ENCODE data around the gene TMEFF2. TPM values are rescaled to one million over a fixed set of nuclear protein-coding genes. Genes with fewer than 3 reads are reported as not detected.

TMEFF2 gene
- total and polyA plus RNA-seq, 2 of the 8 experiments (the other 6 are each of a cell fraction or from before 2014, with no cell fraction given), result 0.91 to 3.7 TPM

DNA sequence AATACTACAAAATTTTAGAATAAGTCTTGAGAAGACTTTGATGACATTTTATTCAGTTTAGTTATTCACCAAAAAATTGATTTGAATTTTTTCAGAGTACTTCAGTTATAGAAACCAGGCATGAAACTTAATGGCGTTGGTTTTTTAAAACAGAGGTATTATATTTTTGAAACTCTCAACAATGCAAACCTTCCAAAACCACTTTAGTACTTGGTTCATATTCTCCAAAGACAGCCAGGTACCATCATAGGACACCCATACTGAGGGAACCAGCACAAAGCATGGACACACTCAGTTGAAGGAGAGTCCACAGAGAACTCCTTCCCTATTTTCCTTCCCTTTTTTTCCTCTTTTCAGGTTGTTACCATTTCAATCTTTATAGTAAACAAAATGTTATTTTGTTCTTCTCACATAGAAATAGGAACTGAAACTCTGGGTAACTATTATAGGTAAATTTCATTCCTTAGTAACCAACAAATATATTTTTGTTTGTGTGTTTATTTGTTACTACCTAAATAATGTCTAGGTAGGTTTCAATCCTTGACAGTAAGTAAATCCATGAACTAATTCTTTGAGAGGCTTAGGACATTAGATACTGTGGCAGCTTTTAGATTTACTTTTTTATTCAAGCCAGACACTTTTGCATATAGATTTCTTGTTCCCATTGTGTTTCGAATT lies 95.8 kb downstream of the TMEFF2 start:
- CTCF ChIA-PET (ENCODE audit: partially characterized antibody), result interaction anchor here (1.1 to 1.9 kb wide), 2 partner anchors 229 to 231 kb away, joined by 3 to 6 read pairs; no protein-coding TSS in a partner anchor
- WGBS, 2 experiments (ENCODE audit: extremely low coverage in 1 of 2, insufficient coverage in 1 of 2, insufficient read length in 1 of 2, insufficient replicate concordance in 2 of 2, low coverage in 1 of 2, low lambda C conversion rate in 2 of 2, missing lambda C conversion rate in 1 of 2), result 90% methylated on average over 2 of the region's 2 CpGs; no CpG with 5 or more reads in 1 of the 2 experiments
- no peak for TF ChIP-seq SP1 (IDR thresholded peaks at IDR 0.05; ENCODE audit: low read depth, low read length)
- no peak for TF ChIP-seq GABPA (IDR thresholded peaks at IDR 0.05; ENCODE audit: borderline replicate concordance, insufficient read depth, low read length)
- TF ChIP-seq CEBPB (IDR thresholded peaks at IDR 0.05; ENCODE audit: low read depth, low read length), result no peak
- no peak for TF ChIP-seq SIRT6 (IDR thresholded peaks at IDR 0.05; ENCODE audit: low read length)
- no peak for TF ChIP-seq PHF8 (conservative IDR thresholded peaks at IDR 0.05; ENCODE audit: low read depth, low read length)
- no peak for TF ChIP-seq ATF2 (IDR thresholded peaks at IDR 0.05; ENCODE audit: low read length)
- TF ChIP-seq KDM5A (IDR thresholded peaks at IDR 0.05; ENCODE audit: low read length), result no peak
- TF ChIP-seq CTBP2 (IDR thresholded peaks at IDR 0.05; ENCODE audit: borderline replicate concordance, insufficient read depth, insufficient read length, low read length), result no peak
- TF ChIP-seq RFX5 (IDR thresholded peaks at IDR 0.05; ENCODE audit: borderline replicate concordance, low read depth, low read length), result no peak
- no peak for TF ChIP-seq NANOG (IDR thresholded peaks at IDR 0.05; ENCODE audit: insufficient read depth, low read depth, low read length, poor library complexity, severe bottlenecking)
- TF ChIP-seq BRCA1 (IDR thresholded peaks at IDR 0.05; ENCODE audit: low read depth, low read length), result no peak
- TF ChIP-seq NRF1 (IDR thresholded peaks at IDR 0.05; ENCODE audit: low read depth, low read length), result no peak

More for the DNA sequence above, 95.8 kb downstream of the TMEFF2 start:
- Histone ChIP-seq H3K79me1 (ENCODE audit: low read depth, low read length) (no peaks in the 10 kb centered on the region), H4K20me1 (replicated peaks in 1 of 2; ENCODE audit: control insufficient read depth in 1 of 2, insufficient read depth in 2 of 2, low read length in 2 of 2) (no peaks in the 10 kb centered on the region), H3K9me3 (ENCODE audit: insufficient read depth in 2 of 2, low read depth in 1 of 2, low read length in 1 of 2) (no peaks in the 10 kb centered on the region), H3K27me3 (replicated peaks in 1 of 4; ENCODE audit: control insufficient read depth in 3 of 4, extremely low read depth in 1 of 4, insufficient read depth in 3 of 4, low read length in 3 of 4) (no peaks in the 10 kb centered on the region), H3K18ac (ENCODE audit: extremely low read depth, low read length) (no peak overlapping the region), H2BK5ac (ENCODE audit: low read depth, low read length) (no peak overlapping the region), H2AFZ (ENCODE audit: low read length) (no peak overlapping the region), H2BK15ac (ENCODE audit: low read length) (no peak overlapping the region), H3K27ac (ENCODE audit: low read depth, low read length) (no peak overlapping the region), H4K5ac (ENCODE audit: insufficient read length, low read depth, low read length) (no peak overlapping the region), H2BK12ac (ENCODE audit: low read depth, low read length) (no peak overlapping the region), H3K9ac (replicated peaks in 1 of 4; ENCODE audit: extremely low read depth in 1 of 4, low read depth in 3 of 4, low read length in 3 of 4) (no peak overlapping the region), H2BK120ac (replicated peaks; ENCODE audit: low read depth, low read length) (no peak overlapping the region), H3K23ac (ENCODE audit: insufficient read length) (no peak overlapping the region), H3K4me3 (ENCODE audit: extremely low read depth in 1 of 4, insufficient read depth in 2 of 4, low read depth in 3 of 4, low read length in 4 of 4) (no peak overlapping the region), H4K91ac (replicated peaks; ENCODE audit: insufficient read length, low read length) (no peak overlapping the region), H2BK20ac (ENCODE audit: low read length) (no peak overlapping the region), H4K8ac (ENCODE audit: extremely low read depth, insufficient read depth, low read length) (no peak overlapping the region), H3K4me2 (ENCODE audit: insufficient read depth in 1 of 2, low read depth in 2 of 2, low read length in 2 of 2) (no peak overlapping the region), H3K4ac (replicated peaks; ENCODE audit: insufficient read length, low read depth, low read length) (no peak overlapping the region), H3K23me2 (ENCODE audit: low read depth, low read length) (no peaks in the 10 kb centered on the region), H3K56ac (replicated peaks; ENCODE audit: insufficient read length, low read depth, low read length) (no peak overlapping the region), H3K36me3 (ENCODE audit: control insufficient read depth in 2 of 4, insufficient read depth in 4 of 4, low read length in 3 of 4) (no peaks in the 10 kb centered on the region), H2AK5ac (ENCODE audit: low read depth, low read length) (no peak overlapping the region), H3K14ac (ENCODE audit: insufficient read length) (no peak overlapping the region), H3K79me2 (ENCODE audit: control insufficient read depth in 1 of 2, insufficient read depth in 2 of 2, low read length in 2 of 2) (no peaks in the 10 kb centered on the region), H3K4me1 (replicated peaks in 1 of 4; ENCODE audit: control insufficient read depth in 3 of 4, insufficient read depth in 4 of 4, low read length in 3 of 4) (no peaks in the 10 kb centered on the region)
- DNase-seq (ENCODE audit: low read depth in 1 of 2, low spot score in 2 of 2), result no peak
- POLR2A ChIA-PET (ENCODE audit: partially characterized antibody), result no interaction called here
- no peak for FAIRE-seq

All from H1 (cell line).